ENCODE measurements around the gene UCKL1.

GRCh38 chr20:64000906-64001305 is 44.7 kb upstream of the UCKL1 start:
- TF ChIP-seq CTCF (IDR thresholded peaks at IDR 0.05): no peak
- no peak for TF ChIP-seq POLR2A (IDR thresholded peaks at IDR 0.05)
